DMS153 treated with DMSO at 0.1 percent for 48 hours (cell line): ENCODE measurements around the gene ADAM21.
A peak's percentile ranks its signal among the peaks of the same experiment; 100 is the strongest.
"Not testable (repeated sequence)": the region's sequence is repeated elsewhere in the genome, so short reads cannot be mapped to it uniquely, and the experiment has no call there.

ENCODE experiments used
- DNase-seq: peaks from one replicate; lab custom pipeline; 2025; ENCODE audit not compliant: unreplicated experiment; lab: John Stamatoyannopoulos, UW

ADAM21 gene

GRCh38 chr14:70451874-70452273 lies at the start of gene ADAM21:
Gene ADAM21 (plus strand): TSS chr14:70452174. CDS start chr14:70457500, 5,326 bp downstream.
- DNase-seq: no peak

DNA sequence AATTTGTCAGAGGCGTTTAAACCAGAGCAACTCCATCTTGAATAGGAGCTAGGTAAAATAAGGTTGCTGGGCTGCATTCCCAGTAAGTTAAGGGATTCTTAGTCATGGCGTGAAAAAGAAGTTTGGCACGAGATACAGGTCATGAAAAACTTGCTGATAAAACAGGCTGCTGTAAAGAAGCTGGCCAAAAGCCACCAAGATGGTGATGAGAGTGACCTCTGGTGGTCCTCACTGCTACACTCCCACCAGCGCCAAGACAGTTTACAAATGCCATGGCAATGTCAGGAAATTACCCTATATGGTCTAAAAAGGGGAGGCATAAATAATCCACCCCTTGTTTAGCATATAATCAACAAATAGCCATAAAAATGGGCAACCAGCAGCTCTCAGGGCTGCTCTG lies 48.6 kb upstream of the ADAM21 start:
- DNase-seq: not testable (repeated sequence)

- not testable (repeated sequence) for DNase-seq
These were observed 45.8 kb upstream of the ADAM21 start for GRCh38 chr14:70406216-70406615.

GRCh38 chr14:70407621-70408020 lies 44.4 kb upstream of the ADAM21 start:
- DNase-seq: no peak

- no peak for DNase-seq
These were observed 36.2 kb upstream of the ADAM21 start for GRCh38 chr14:70415788-70416187.

GRCh38 chr14:70416338-70416724 lies 35.6 kb upstream of the ADAM21 start:
- peak; percentile 45 for DNase-seq

GRCh38 chr14:70416725-70417349 lies 35.1 kb upstream of the ADAM21 start, which contains the start of gene SYNJ2BP:
Gene SYNJ2BP (minus strand): TSS chr14:70417090. CDS start chr14:70416963, 127 bp downstream.
- peak; percentile 86 for DNase-seq

DNA sequence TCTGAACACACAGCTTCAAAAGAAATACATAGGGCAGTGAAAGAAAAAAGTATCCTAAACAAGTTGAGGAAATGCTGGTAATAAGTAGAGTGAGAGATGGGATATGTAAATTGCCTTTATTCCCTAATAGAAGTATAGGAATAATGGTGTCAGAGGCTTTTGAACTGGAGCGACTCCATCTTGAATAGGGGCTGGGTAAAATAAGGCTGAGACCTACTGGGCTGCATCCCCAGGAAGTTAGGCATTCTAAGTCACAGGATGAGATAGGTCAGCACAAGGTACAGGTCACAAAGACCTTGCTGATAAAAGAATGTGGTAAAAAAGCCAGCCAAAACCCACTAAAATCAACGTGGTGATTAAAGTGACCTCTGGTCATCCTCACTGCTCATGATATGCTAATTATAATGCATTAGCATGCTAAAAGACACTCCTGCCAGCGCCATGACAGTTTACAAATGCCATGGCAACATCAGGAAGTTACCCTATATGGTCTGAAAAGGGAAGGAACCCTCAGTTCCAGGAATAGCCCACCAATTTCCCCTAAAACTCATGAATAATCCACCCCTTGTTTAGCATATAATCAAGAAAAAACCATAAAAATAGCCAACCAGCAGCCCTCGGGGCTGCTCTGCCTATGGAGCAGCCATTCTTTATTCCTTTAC lies 32.6 kb upstream of the ADAM21 start:
- not testable (repeated sequence) for DNase-seq

- DNase-seq: no peak
These were observed 29.4 kb upstream of the ADAM21 start for GRCh38 chr14:70422538-70422937.

DNA sequence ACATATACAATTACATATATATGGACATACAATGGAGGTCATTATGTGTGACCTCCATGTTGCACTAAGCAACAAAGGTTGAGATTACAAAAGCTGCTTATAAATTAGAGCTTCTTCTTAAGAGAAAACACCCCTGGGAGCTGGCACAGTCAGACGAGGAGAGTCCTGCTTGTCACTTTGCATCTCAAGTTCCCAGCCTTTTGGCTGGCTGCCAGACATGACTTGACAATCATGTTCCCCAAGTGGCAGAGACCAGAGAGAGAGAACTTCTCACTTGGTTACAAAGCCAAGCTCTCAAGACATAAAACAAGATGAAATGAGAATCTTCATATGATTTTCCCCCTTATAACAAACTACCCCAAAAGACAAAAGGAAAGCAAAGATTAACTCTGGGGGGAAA lies 26.6 kb upstream of the ADAM21 start:
- no peak for DNase-seq

DNA sequence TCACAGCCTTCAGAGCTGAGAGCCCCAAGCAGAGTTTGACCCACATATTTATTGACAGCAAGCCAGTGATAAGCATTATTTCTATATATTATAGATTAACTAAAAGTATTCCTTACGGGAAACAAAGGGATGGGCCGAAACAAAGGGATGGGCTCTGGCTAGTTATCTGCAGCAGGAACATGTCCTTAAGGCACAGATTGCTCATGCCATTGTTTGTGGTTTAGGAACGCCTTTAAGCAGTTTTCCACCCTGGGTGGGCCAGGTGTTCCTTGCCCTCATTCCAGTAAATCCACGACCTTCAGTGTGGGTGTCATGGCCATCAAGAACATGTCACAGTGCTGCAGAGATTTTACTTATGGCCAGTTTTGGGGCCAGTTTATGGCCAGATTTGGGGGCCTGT lies 25.4 kb upstream of the ADAM21 start:
- not testable (repeated sequence) for DNase-seq

- no peak for DNase-seq
These were observed 15.1 kb upstream of the ADAM21 start for GRCh38 chr14:70436867-70437266.

DNA sequence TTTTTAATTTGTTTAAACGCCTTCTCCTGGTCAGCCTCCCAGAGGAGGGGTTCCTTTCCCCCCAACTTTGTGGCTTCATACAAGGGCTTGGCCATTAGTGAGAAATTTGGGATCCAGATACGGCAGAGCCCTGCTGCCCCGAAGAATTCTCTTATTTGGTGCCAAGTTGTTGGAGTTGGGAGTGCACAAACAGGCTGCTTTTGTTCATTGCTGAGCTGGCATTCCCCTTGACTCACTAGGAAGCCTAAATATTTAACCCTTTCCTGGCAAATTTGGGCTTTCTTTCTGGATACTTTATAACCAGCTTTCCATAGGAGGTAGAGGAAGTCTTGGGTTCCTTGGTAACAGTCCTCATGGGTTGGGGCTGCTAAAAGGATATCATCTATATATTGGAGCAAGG lies 10.3 kb upstream of the ADAM21 start:
- no peak for DNase-seq

DNA sequence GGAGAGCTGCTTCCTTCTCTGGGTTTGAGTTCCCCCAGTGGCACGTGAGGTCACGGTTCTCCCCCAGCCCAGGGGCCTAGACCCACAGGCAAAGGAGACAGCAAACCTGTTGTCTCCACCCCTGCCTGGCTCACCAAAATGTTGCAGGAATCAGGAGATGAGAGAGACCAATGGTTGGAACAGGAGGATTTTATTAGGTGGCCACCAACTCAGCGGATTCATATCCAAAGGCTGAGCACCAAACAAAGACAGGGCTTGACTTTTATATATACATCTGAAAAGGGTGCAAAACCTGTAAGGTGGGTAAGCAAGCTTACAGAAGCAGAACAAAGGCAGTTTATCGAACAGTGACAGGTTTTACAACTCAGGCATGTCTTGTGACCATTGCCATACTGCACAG lies 9.2 kb upstream of the ADAM21 start:
- DNase-seq: no peak

- DNase-seq: no peak
These were observed 3.2 kb upstream of the ADAM21 start for GRCh38 chr14:70448633-70449340.

GRCh38 chr14:70454731-70455130 lies 2.8 kb downstream of the ADAM21 start:
- no peak for DNase-seq

DNA sequence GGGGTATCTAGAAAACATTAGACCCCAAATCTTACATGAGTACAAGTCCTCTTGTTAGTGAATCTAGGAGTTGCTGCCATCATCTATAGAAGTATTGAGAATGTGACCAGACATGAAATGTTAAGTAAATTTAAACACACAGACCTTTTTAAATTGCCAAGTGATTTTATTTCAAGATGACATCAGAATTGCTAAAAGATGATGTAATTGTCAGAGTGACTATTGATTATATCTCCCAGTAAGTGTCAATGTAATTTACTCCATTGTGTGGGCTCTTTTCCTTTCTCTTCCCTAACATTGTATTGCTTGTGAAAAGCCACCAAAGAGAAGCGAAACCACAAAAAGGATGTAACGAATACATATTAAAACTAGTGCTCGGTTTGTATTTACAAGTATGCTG lies 16.8 kb downstream of the ADAM21 start:
- no peak for DNase-seq

- DNase-seq: not testable (repeated sequence)
These were observed 19.0 kb downstream of the ADAM21 start for GRCh38 chr14:70470863-70471563.

DNA sequence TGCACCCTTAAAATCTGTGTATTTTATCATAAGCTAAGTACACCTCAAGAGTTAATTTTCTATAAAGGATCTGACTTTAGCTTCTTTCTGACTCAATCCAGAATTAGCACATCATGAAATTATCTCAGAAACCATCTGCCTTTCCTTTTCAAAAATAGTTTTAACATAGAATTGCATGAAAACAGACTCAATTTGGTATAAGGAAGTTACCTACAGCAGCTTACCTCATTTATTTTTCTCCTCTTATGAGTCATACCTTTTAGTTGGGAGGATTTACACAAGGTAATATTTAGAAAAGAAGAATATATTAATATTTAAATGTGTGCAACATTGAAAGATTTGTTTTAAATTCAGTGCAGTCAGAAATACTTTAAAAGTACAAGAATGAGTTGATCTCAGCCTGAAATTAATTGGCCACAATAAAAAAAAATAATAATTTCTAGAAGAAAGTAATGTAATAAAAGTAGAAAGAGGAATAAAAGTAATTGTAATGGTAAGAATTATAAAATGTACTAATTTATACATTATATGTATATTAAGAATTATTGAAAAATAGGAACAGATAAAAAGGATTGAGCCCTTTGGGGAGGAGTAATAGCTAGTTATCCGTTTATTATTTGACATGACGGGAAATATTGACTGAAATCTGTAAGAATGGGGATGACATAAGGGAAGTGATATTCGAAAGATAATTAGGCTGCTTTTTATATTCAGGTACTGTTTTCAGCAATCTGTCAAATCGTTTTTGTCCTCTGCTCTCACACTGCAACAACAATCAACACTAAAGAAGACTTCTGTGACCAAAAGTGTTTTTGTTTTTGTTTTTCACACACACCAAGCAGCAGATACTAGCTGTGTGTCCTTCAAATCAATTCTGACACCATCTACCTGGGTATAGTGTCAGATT lies 20.5 kb downstream of the ADAM21 start:
- DNase-seq: no peak

- no peak for DNase-seq
These were observed 21.9 kb downstream of the ADAM21 start for GRCh38 chr14:70473825-70474224.
